HG03460 (cell line): ENCODE data around the gene OSBPL7.

ENCODE experiments used
- ATAC-seq: cut with Tn5 transposase; IDR thresholded peaks from one replicate; pipeline ENCODE4 v1.9.1; 2021; ENCODE audit not compliant: unreplicated experiment

OSBPL7 gene

GRCh38 chr17:47829870-47830269 lies 8.3 kb upstream of the OSBPL7 start:
- ATAC-seq: no peak

- ATAC-seq: no peak
Measured at GRCh38 chr17:47823519-47823918, 1.9 kb upstream of the OSBPL7 start.

- no peak for ATAC-seq
Measured at GRCh38 chr17:47822785-47823184, 1.2 kb upstream of the OSBPL7 start.

GRCh38 chr17:47821031-47821423 lies 567 bp downstream of the OSBPL7 start:
- ATAC-seq: no peak

GRCh38 chr17:47820033-47820789 lies 1.4 kb downstream of the OSBPL7 start:
- ATAC-seq: no peak

GRCh38 chr17:47819475-47819874 lies 2.1 kb downstream of the OSBPL7 start:
- no peak for ATAC-seq

GRCh38 chr17:47818002-47818695 lies 3.4 kb downstream of the OSBPL7 start:
- no peak for ATAC-seq

- ATAC-seq: no peak
Measured at GRCh38 chr17:47816947-47817346, 4.6 kb downstream of the OSBPL7 start.

- ATAC-seq: no peak
Measured at GRCh38 chr17:47816111-47816735, 5.4 kb downstream of the OSBPL7 start.

- ATAC-seq: no peak
Measured at GRCh38 chr17:47815106-47815918, 6.3 kb downstream of the OSBPL7 start.

- no peak for ATAC-seq
Measured at GRCh38 chr17:47813512-47814031, 8.0 kb downstream of the OSBPL7 start.

- no peak for ATAC-seq
Measured at GRCh38 chr17:47813077-47813476, 8.5 kb downstream of the OSBPL7 start.

- no peak for ATAC-seq
Measured at GRCh38 chr17:47812146-47812920, 9.3 kb downstream of the OSBPL7 start.

GRCh38 chr17:47811709-47812108 lies 9.9 kb downstream of the OSBPL7 start:
- ATAC-seq: no peak

- no peak for ATAC-seq
Measured at GRCh38 chr17:47810901-47811635, 10.5 kb downstream of the OSBPL7 start.

- no peak for ATAC-seq
Measured at GRCh38 chr17:47810200-47810821, 11.3 kb downstream of the OSBPL7 start.

- no peak for ATAC-seq
Measured at GRCh38 chr17:47808830-47809480, 12.6 kb downstream of the OSBPL7 start.

GRCh38 chr17:47808036-47808829 lies 13.4 kb downstream of the OSBPL7 start:
- no peak for ATAC-seq
